BE2C (cell line): Measurements from ENCODE around the gene PURB.
"Not testable (repeated sequence)": the region's sequence is repeated elsewhere in the genome, so short reads cannot be mapped to it uniquely, and the experiment has no call there.

Experiments used
- DNase-seq: peaks from one replicate; pipeline ENCODE4 v3.0.0-alpha.2; 2020
- H3K27me3 ChIP-seq: fragments of 250-450 bp; sonication (Bioruptor Pico); 2 replicates; pipeline ENCODE4 v1.5.1; 2020; ENCODE audit warnings: mild to moderate bottlenecking
- H3K36me3 ChIP-seq: fragments of 250-450 bp; sonication (Bioruptor Pico); 2 replicates; pipeline ENCODE4 v1.5.1; 2020; ENCODE audit warnings: mild to moderate bottlenecking
- H3K4me1 ChIP-seq: fragments of 250-450 bp; sonication (Bioruptor Pico); 2 replicates; pipeline ENCODE4 v1.5.1; 2020
- H3K4me3 ChIP-seq: 2 replicates; pipeline ENCODE4 v1.5.1; 2011; ENCODE audit warnings: low read depth, low read length
- H3K9me3 ChIP-seq: fragments of 250-450 bp; sonication (Bioruptor Pico); 2 replicates; pipeline ENCODE4 v1.5.1; 2020
- TF ChIP-seq, protein P1 (sequence below): IDR thresholded peaks from 2 replicates; pipeline ENCODE4 v1.5.1; 2012; ENCODE audit warnings: mild to moderate bottlenecking, low read depth, low read length

The PURB gene

DNA sequence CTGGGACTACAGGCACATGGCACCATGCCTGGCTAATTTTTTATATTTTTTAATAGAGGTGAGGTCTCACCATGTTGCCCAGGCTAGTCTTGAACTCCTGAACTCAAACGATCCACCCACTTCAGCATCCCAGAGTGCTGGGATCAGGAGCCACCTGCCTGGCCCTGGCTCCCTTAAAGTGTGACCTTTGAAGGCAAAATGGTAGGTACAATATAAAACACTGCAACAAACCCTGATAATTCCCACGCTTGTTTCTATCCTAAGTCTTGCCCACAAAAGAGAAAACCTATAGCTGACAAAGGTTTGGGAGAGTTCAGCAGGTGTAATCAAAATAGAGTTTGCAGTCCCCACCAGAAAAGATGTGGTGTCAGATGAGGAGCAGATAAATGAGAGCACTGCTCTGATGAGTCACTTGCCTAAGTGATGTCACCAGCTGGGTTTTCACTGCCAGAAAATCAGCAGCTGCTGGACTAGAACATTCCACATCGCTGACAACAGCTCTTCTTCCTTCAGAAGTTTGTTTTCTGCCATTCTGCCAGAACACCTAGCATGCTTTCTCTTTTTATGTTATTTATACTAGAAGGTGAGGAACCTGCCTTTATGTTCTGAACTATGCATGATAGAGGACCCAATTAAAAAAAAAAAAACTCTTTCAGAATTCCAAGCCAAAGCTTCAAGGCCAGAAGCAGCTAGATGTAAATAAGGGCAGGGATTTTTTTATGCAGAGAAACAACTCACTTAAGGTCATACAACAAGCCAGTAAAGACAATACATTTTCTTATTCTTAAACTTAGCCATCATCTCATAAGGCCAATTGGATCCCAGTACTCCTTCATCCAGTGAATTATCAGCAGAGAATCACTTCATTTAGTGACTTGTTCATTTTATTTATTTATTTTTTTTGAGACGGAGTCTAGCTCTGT is 18.0 kb downstream of the PURB start:
- DNase-seq, result peak; percentile 36

DNA sequence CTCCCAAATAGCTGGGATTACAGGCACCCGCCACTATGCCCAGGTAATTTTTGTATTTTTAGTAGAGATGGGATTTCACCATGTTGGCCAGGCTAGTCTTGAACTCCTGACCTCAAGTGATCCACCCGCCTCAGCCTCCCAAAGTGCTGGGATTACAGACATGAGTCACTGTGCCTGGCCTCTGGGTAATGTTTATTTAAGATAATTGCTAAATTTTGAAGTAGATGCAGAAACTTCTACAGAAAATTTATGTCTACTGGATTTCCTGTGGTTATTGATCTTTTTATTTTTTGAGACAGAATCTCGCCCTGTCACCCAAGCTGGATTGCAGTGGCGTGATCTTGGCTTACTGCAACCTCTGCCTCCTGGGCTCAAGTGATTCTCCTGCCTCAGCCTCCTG is 23.4 kb downstream of the PURB start:
- H3K4me3 ChIP-seq, H3K4me1 ChIP-seq, H3K9me3 ChIP-seq, DNase-seq, H3K36me3 ChIP-seq, H3K27me3 ChIP-seq: not testable (repeated sequence)

More for the DNA sequence above, 18.0 kb downstream of the PURB start:
- Histone ChIP-seq H3K4me3 (no peak overlapping the region), H3K36me3 (no peaks in the 10 kb centered on the region), H3K4me1 (0 out of 2 replicates have a peak, but pooled peaks cover 4% of the 10 kb centered on the region), H3K9me3 (no peaks in the 10 kb centered on the region), H3K27me3 (no peaks in the 10 kb centered on the region)
- TF ChIP-seq, protein P1, sequence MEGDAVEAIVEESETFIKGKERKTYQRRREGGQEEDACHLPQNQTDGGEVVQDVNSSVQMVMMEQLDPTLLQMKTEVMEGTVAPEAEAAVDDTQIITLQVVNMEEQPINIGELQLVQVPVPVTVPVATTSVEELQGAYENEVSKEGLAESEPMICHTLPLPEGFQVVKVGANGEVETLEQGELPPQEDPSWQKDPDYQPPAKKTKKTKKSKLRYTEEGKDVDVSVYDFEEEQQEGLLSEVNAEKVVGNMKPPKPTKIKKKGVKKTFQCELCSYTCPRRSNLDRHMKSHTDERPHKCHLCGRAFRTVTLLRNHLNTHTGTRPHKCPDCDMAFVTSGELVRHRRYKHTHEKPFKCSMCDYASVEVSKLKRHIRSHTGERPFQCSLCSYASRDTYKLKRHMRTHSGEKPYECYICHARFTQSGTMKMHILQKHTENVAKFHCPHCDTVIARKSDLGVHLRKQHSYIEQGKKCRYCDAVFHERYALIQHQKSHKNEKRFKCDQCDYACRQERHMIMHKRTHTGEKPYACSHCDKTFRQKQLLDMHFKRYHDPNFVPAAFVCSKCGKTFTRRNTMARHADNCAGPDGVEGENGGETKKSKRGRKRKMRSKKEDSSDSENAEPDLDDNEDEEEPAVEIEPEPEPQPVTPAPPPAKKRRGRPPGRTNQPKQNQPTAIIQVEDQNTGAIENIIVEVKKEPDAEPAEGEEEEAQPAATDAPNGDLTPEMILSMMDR, result no peak

DNA sequence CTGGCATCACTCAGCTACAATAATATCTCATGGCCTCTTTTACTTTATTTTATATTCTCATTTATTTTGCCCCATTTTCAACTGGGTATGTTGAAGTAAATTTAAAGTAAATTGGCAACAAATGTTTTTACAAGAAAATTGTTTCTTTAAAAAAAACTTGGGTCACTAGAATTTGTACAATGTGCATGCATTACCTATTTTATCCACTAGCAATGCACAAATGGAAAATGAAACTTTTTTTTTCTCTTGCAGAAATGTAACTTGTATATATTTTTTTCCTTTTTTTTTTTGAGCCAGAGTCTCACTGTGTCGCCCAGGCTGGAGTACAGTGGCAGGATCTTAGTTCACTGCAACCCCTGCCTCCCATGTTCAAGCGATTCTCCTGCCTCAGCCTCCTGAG is 27.2 kb downstream of the PURB start:
- Histone ChIP-seq H3K4me3 (no peak overlapping the region), H3K4me1 (no peaks in the 10 kb centered on the region), H3K27me3 (no peaks in the 10 kb centered on the region; the same call in 1 of the 2 replicates), H3K36me3 (no peaks in the 10 kb centered on the region), H3K9me3 (no peaks in the 10 kb centered on the region)
- TF ChIP-seq, protein P1, result no peak
- no peak for DNase-seq

DNA sequence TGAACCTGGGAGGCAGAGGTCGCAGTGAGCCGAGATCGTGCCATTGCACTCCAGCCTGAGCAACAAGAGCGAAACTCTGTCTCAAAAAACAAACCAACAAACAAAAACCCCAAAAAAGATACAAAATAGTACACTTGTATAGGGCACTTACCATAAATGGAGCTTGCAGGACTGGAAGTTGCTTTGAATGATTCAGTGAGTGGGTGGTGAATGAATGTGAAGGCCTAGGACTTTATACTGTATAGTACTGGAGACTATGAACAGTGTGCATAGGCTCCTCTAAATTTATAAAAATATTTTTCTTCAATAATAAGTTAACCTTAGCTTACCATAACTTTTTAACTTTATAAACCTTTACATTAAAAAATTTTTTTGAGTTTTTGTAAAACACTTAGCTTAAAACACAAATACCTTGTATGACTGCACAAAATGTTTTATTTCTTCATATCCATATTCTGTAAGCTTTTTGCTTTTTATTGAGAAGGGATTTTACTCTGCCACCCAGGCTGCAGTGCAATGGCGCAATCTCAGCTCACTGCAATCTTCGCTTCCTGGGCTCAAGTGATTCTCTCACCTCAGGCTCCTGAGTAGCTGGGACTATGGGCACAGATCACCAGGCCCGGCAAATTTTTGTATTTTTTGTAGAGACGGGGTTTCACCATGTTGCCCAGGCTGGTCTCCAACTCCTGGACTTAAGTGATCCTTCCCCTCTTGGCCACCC is 30.5 kb downstream of the PURB start:
- H3K36me3 ChIP-seq, result no peaks in the 10 kb centered on the region
- H3K4me3 ChIP-seq, result no peak overlapping the region
- TF ChIP-seq, protein P1, result no peak
- no peak for DNase-seq
- H3K4me1 ChIP-seq, result no peaks in the 10 kb centered on the region
- no peaks in the 10 kb centered on the region for H3K9me3 ChIP-seq
- no peaks in the 10 kb centered on the region; the same call in 1 of the 2 replicates for H3K27me3 ChIP-seq

DNA sequence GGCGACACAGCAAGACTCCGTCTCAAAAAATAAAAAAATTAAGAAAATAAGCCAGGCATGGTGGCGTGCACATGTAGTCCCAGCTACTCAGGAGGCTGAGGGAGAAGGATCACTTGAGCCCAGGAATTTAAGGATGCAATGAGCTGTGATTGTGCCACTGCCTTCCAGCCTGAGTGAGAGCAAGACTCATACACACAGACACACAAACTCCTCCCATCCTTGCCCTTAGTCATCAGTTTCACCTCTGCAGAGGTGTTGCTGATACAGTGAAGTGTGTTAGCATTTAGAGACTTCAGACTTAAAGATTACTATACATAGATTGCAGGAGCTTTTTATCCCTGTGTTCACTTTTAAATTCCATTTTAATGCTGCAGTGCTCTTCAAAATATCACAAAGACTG is 31.9 kb downstream of the PURB start:
- TF ChIP-seq, protein P1, result no peak
- Histone ChIP-seq H3K4me3 (no peak overlapping the region), H3K4me1 (no peaks in the 10 kb centered on the region), H3K36me3 (no peaks in the 10 kb centered on the region), H3K9me3 (no peaks in the 10 kb centered on the region), H3K27me3 (no peaks in the 10 kb centered on the region)
- DNase-seq, result no peak

DNA sequence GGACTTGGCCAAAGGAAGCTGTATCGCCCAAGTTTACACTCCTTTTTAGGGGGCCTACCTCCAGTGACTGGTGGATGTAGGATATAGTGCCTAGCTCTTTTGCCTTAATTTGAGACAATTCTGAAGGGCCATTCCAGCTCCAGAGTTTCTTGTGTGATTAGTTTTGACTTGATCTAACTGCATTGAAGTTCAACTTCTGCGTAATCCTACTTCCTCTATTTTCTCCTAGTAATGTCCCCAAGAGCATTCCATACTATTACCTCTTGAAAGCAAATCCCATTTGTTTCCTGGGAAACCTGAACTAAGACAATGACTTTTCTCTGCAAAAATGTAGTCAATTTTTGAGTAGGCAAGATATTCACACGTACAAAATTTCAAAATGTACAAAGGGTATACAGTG is 32.7 kb downstream of the PURB start:
- no peak for DNase-seq
- H3K4me3 ChIP-seq, result no peak overlapping the region
- H3K27me3 ChIP-seq, result no peaks in the 10 kb centered on the region
- TF ChIP-seq, protein P1, result no peak
- H3K4me1 ChIP-seq, result no peaks in the 10 kb centered on the region
- no peaks in the 10 kb centered on the region for H3K36me3 ChIP-seq
- no peaks in the 10 kb centered on the region for H3K9me3 ChIP-seq
